ENCODE results near the gene KLHDC3. TPM values are rescaled to one million over a fixed set of nuclear protein-coding genes. Genes with fewer than 3 reads are reported as not detected.

KLHDC3 gene
- total and polyA plus RNA-seq, 2 of the 13 experiments (the other 11 are each of a cell fraction or from before 2014, with no cell fraction given): 78.3 to 91.5 TPM

DNA sequence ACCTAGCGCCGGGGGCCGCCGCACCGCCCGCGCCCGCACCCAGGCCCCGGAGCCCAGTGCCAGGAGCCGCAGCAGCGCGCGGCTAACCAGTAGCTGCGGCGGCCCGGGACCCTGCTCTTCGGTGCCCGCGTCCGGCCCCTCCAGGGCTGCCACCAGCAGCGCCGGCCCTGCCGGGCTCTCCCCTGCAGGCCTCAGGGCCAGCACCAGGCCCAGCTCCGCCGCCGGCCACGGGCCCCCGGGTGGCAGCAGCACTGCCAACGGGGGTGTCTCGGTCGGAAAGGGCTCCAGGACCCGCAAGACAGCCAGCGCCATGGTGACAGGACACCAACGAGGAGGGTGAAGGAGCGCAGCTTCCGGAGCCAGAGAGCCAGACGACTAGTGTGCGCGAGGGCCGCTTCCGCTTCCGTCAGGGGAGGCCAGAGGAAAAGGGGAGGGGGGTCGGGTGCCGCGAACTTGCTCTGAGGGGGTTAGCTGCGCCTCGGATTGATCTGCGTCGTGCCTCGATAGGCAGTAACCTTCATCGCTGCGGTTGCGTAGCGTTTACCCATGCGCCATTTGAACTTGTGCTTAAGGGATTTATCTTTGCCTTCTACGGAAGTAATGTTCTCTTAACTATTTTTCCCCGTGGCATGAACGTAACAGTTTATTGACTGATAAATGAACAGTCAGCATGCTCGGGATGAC is 35.1 kb upstream of the KLHDC3 start, which contains the start of gene PEX6 (continued):
- TF ChIP-seq PCBP2 (optimal IDR thresholded peaks at IDR 0.05; ENCODE audit: low read depth, low read length, poor library complexity, severe bottlenecking) (no peak), MEF2D (CRISPR knock-in tag; IDR thresholded peaks at IDR 0.05) (peak; percentile 79; the same call in 1 of the 2 replicates), ZNF652 (CRISPR knock-in tag; IDR thresholded peaks at IDR 0.05; ENCODE audit: borderline replicate concordance, low read depth) (no peak), STAT5B (CRISPR knock-in tag; IDR thresholded peaks at IDR 0.05) (no peak), YY1 (IDR thresholded peaks at IDR 0.05; ENCODE audit: insufficient read depth, insufficient replicate concordance, low read depth, low read length) (peak; percentile 81), TAF1 (CRISPR knock-in tag; IDR thresholded peaks at IDR 0.05) (peak; percentile 76), NFRKB (IDR thresholded peaks at IDR 0.05) (no peak), ZNF329 (CRISPR knock-in tag; IDR thresholded peaks at IDR 0.05; ENCODE audit: low read depth) (peak; percentile 11; the same call in 1 of the 2 replicates), THYN1 (CRISPR knock-in tag; IDR thresholded peaks at IDR 0.05; ENCODE audit: borderline replicate concordance, low read depth) (no peak), SRY (CRISPR knock-in tag; IDR thresholded peaks at IDR 0.05) (peak; percentile 82), ZSCAN9 (CRISPR knock-in tag; IDR thresholded peaks at IDR 0.05; ENCODE audit: borderline replicate concordance) (peak; percentile 92), MYC (CRISPR knock-in tag; IDR thresholded peaks at IDR 0.05; ENCODE audit: borderline replicate concordance) (peak; percentile 68; the same call in 1 of the 2 replicates), MATR3 (CRISPR knock-in tag; IDR thresholded peaks at IDR 0.05) (no peak), ZNF792 (CRISPR knock-in tag; IDR thresholded peaks at IDR 0.05) (peak; percentile 90)
- TF ChIP-seq, protein P1, sequence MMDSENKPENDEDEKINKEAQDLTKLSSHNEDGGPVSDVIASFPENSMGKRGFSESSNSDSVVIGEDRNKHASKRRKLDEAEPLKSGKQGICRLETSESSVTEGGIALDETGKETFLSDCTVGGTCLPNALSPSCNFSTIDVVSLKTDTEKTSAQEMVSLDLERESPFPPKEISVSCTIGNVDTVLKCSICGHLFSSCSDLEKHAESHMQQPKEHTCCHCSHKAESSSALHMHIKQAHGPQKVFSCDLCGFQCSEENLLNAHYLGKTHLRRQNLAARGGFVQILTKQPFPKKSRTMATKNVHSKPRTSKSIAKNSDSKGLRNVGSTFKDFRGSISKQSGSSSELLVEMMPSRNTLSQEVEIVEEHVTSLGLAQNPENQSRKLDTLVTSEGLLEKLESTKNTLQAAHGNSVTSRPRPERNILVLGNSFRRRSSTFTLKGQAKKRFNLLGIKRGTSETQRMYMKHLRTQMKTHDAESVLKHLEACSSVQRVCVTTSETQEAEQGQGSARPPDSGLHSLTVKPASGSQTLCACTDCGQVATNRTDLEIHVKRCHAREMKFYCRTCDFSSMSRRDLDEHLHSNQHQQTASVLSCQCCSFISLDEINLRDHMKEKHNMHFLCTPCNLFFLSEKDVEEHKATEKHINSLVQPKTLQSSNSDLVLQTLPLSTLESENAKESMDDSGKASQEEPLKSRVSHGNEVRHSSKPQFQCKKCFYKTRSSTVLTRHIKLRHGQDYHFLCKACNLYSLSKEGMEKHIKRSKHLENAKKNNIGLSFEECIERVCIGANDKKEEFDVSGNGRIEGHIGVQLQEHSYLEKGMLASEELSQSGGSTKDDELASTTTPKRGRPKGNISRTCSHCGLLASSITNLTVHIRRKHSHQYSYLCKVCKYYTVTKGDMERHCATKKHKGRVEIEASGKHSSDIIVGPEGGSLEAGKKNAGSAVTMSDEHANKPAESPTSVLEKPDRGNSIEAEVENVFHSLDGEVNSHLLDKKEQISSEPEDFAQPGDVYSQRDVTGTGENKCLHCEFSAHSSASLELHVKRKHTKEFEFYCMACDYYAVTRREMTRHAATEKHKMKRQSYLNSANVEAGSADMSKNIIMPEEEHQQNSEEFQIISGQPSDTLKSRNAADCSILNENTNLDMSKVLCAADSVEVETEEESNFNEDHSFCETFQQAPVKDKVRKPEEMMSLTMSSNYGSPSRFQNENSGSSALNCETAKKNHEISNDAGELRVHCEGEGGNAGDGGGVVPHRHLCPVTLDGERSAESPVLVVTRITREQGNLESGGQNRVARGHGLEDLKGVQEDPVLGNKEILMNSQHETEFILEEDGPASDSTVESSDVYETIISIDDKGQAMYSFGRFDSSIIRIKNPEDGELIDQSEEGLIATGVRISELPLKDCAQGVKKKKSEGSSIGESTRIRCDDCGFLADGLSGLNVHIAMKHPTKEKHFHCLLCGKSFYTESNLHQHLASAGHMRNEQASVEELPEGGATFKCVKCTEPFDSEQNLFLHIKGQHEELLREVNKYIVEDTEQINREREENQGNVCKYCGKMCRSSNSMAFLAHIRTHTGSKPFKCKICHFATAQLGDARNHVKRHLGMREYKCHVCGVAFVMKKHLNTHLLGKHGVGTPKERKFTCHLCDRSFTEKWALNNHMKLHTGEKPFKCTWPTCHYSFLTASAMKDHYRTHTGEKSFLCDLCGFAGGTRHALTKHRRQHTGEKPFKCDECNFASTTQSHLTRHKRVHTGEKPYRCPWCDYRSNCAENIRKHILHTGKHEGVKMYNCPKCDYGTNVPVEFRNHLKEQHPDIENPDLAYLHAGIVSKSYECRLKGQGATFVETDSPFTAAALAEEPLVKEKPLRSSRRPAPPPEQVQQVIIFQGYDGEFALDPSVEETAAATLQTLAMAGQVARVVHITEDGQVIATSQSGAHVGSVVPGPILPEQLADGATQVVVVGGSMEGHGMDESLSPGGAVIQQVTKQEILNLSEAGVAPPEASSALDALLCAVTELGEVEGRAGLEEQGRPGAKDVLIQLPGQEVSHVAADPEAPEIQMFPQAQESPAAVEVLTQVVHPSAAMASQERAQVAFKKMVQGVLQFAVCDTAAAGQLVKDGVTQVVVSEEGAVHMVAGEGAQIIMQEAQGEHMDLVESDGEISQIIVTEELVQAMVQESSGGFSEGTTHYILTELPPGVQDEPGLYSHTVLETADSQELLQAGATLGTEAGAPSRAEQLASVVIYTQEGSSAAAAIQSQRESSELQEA (CRISPR knock-in tag; IDR thresholded peaks at IDR 0.05; ENCODE audit: not compliant biosample characterization): peak; percentile 26
- TF ChIP-seq, protein P2, sequence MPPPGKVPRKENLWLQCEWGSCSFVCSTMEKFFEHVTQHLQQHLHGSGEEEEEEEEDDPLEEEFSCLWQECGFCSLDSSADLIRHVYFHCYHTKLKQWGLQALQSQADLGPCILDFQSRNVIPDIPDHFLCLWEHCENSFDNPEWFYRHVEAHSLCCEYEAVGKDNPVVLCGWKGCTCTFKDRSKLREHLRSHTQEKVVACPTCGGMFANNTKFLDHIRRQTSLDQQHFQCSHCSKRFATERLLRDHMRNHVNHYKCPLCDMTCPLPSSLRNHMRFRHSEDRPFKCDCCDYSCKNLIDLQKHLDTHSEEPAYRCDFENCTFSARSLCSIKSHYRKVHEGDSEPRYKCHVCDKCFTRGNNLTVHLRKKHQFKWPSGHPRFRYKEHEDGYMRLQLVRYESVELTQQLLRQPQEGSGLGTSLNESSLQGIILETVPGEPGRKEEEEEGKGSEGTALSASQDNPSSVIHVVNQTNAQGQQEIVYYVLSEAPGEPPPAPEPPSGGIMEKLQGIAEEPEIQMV (CRISPR knock-in tag; IDR thresholded peaks at IDR 0.05; ENCODE audit: low read depth): no peak; the same call in none of the 2 replicates
